Testis (tissue), 2 donors: ENCODE measurements around the gene FAM171A2.

Source experiments
- CTCF ChIP-seq, 3 experiments: fragments of 450-650 bp in 2 of 3; fragments of 200-600 bp in 1 of 3; sonication (generic) in 1 of 3; IDR thresholded peaks; one replicate each; pipeline ENCODE4 v1.5.1; 2016 to 2019; ENCODE audit warnings: antibody characterized with exemption in 3 of 3, mild to moderate bottlenecking in 2 of 3, moderate library complexity in 1 of 3
- POLR2A ChIP-seq: fragments of 450-650 bp; IDR thresholded peaks from one replicate; pipeline ENCODE4 v1.6.1; 2017; ENCODE audit warnings: antibody characterized with exemption, mild to moderate bottlenecking, moderate library complexity

- TF ChIP-seq CTCF (IDR thresholded peaks at IDR 0.05) (no peak), POLR2A (no peak)
Observed at GRCh38 chr17:44355642-44356099, 8.0 kb downstream of the FAM171A2 start.
